ENCODE data around the gene ERLIN1.

- TF ChIP-seq POLR2AphosphoS5 (IDR thresholded peaks at IDR 0.05; ENCODE audit: low read depth, low read length) (no peak), TAF1 (IDR thresholded peaks at IDR 0.05; ENCODE audit: borderline replicate concordance, insufficient read depth, low read length) (no peak)
Measured at GRCh38 chr10:100229819-100230422, 44.1 kb upstream of the ERLIN1 start.

Measured in PFSK-1 (cell line).